Upper lobe of right lung (tissue), 1 donor: ENCODE results near the gene DOCK2. TPM values are rescaled to one million over a fixed set of nuclear protein-coding genes. Genes with fewer than 3 reads are reported as not detected.

ENCODE experiments used
- ATAC-seq: fragments of 200-7000 bp; cut with Tn5 transposase; one replicate; pipeline ENCODE4 v1.9.1; 2020; ENCODE audit warnings: mild to moderate bottlenecking, moderate library complexity
- DNase-seq: peaks from one replicate; pipeline ENCODE4 v3.0.0-alpha.2; 2020
- H3K27ac ChIP-seq: fragments of 200-600 bp; one replicate; pipeline ENCODE4 v1.8.0; 2022
- H3K27me3 ChIP-seq: fragments of 200-600 bp; one replicate; pipeline ENCODE4 v1.8.0; 2022; ENCODE audit warnings: mild to moderate bottlenecking
- H3K36me3 ChIP-seq: fragments of 200-600 bp; one replicate; pipeline ENCODE4 v1.8.0; 2022
- H3K4me1 ChIP-seq: fragments of 200-600 bp; one replicate; pipeline ENCODE4 v1.8.0; 2022
- H3K4me3 ChIP-seq: fragments of 200-600 bp; one replicate; pipeline ENCODE4 v1.8.0; 2022; ENCODE audit warnings: mild to moderate bottlenecking
- H3K9me3 ChIP-seq: fragments of 200-600 bp; one replicate; pipeline ENCODE4 v1.8.0; 2022
- intact Hi-C: fragments of 100-400 bp; cut with DNase I; formaldehyde crosslinking; loops from one replicate; pipeline ENCODE4 v1.11.0; 2022
- total RNA-seq: library from RNA; stranded (reverse); fragmentation: NEBNext Ultra II Directional; extraction: Animal tissue kit (Norgen Biotek cat#: 25700); gene quantifications from one replicate; pipeline ENCODE4 v1.2.1, GENCODE V29; 2021
- TF ChIP-seq, protein P1 (sequence below): fragments of 200-600 bp; IDR thresholded peaks from one replicate; pipeline ENCODE4 v1.8.0; 2022; ENCODE audit warnings: antibody characterized with exemption
- donor health status: DM: no; HTN: yes; CAD: no; lungs with severe emphysema.

The DOCK2 gene
- total RNA-seq, 1 donor from 2014 or later, result 65.4 TPM

GRCh38 chr5:170076739-170077138, 439.7 kb downstream of the DOCK2 start:
- no peak overlapping the region for H3K27ac ChIP-seq
- TF ChIP-seq, protein P1, sequence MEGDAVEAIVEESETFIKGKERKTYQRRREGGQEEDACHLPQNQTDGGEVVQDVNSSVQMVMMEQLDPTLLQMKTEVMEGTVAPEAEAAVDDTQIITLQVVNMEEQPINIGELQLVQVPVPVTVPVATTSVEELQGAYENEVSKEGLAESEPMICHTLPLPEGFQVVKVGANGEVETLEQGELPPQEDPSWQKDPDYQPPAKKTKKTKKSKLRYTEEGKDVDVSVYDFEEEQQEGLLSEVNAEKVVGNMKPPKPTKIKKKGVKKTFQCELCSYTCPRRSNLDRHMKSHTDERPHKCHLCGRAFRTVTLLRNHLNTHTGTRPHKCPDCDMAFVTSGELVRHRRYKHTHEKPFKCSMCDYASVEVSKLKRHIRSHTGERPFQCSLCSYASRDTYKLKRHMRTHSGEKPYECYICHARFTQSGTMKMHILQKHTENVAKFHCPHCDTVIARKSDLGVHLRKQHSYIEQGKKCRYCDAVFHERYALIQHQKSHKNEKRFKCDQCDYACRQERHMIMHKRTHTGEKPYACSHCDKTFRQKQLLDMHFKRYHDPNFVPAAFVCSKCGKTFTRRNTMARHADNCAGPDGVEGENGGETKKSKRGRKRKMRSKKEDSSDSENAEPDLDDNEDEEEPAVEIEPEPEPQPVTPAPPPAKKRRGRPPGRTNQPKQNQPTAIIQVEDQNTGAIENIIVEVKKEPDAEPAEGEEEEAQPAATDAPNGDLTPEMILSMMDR, result no peak
- intact Hi-C loops, result no loop called here
- ATAC-seq, result no peak
- H3K27me3 ChIP-seq, result no peaks in the 10 kb centered on the region
- H3K4me3 ChIP-seq, result no peak overlapping the region
- no peaks in the 10 kb centered on the region for H3K9me3 ChIP-seq
- no peak for DNase-seq
- H3K36me3 ChIP-seq, result peaks cover 5% of the 10 kb centered on the region
- H3K4me1 ChIP-seq, result no peaks in the 10 kb centered on the region

GRCh38 chr5:170077526-170077925, 440.5 kb downstream of the DOCK2 start:
- no peak for ATAC-seq
- H3K36me3 ChIP-seq, result peaks cover 5% of the 10 kb centered on the region
- H3K4me3 ChIP-seq, result no peak overlapping the region
- no peak for DNase-seq
- TF ChIP-seq, protein P1, result no peak
- no peak overlapping the region for H3K27ac ChIP-seq
- intact Hi-C loops, result no loop called here
- no peaks in the 10 kb centered on the region for H3K4me1 ChIP-seq
- H3K9me3 ChIP-seq, result no peaks in the 10 kb centered on the region
- H3K27me3 ChIP-seq, result no peaks in the 10 kb centered on the region

GRCh38 chr5:170078458-170078857, 441.4 kb downstream of the DOCK2 start:
- intact Hi-C loops, result no loop called here
- no peak for ATAC-seq
- TF ChIP-seq, protein P1, result no peak
- H3K27ac ChIP-seq, result no peak overlapping the region
- H3K27me3 ChIP-seq, result no peaks in the 10 kb centered on the region
- H3K36me3 ChIP-seq, result peaks cover 5% of the 10 kb centered on the region
- no peak for DNase-seq
- no peak overlapping the region for H3K4me3 ChIP-seq
- H3K9me3 ChIP-seq, result no peaks in the 10 kb centered on the region
- H3K4me1 ChIP-seq, result no peaks in the 10 kb centered on the region

DNA sequence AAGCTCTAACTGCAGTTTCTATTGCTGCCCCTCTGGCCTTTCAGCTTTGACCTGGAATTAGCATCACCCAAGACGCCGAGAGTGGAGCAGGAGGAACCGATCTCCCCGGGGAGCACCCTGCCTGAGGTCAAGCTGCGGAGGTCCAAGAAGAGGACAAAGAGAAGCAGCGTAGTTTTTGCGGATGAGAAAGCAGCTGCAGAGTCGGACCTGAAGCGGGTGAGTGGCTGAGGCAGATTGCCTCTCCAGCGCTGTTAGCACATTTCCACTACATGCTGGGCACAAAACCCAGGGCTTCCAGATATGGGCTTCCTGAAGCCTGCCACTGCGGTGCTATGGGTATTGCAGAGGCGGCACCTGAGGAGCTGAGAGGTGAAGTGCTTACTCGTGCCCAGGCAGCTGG, 441.9 kb downstream of the DOCK2 start:
- intact Hi-C loops, result no loop called here
- ATAC-seq, result no peak
- no peak overlapping the region for H3K4me3 ChIP-seq
- no peaks in the 10 kb centered on the region for H3K4me1 ChIP-seq
- TF ChIP-seq, protein P1, result no peak
- no peaks in the 10 kb centered on the region for H3K27me3 ChIP-seq
- DNase-seq, result no peak
- no peak overlapping the region for H3K27ac ChIP-seq
- peaks cover 5% of the 10 kb centered on the region for H3K36me3 ChIP-seq
- no peaks in the 10 kb centered on the region for H3K9me3 ChIP-seq

- DNase-seq (no peak), ATAC-seq (no peak)
- H3K9me3 ChIP-seq, result no peaks in the 10 kb centered on the region
- no peaks in the 10 kb centered on the region for H3K4me1 ChIP-seq
- peaks cover 5% of the 10 kb centered on the region for H3K36me3 ChIP-seq
- TF ChIP-seq, protein P1, result no peak
- intact Hi-C loops, result no loop called here
- H3K27ac ChIP-seq, result no peak overlapping the region
- H3K4me3 ChIP-seq, result no peak overlapping the region
- H3K27me3 ChIP-seq, result no peaks in the 10 kb centered on the region
These were observed 443.1 kb downstream of the DOCK2 start for GRCh38 chr5:170080217-170080616.

- intact Hi-C loops, result no loop called here
- Histone ChIP-seq H3K27ac (no peak overlapping the region), H3K9me3 (no peaks in the 10 kb centered on the region), H3K27me3 (no peaks in the 10 kb centered on the region), H3K36me3 (peaks cover 5% of the 10 kb centered on the region), H3K4me1 (no peaks in the 10 kb centered on the region), H3K4me3 (no peak overlapping the region)
- ATAC-seq, result no peak
- no peak for DNase-seq
- TF ChIP-seq, protein P1, result no peak
These were observed 443.8 kb downstream of the DOCK2 start for GRCh38 chr5:170080786-170081445.
